ENCODE data around the gene PHAF1.

The PHAF1 gene

DNA sequence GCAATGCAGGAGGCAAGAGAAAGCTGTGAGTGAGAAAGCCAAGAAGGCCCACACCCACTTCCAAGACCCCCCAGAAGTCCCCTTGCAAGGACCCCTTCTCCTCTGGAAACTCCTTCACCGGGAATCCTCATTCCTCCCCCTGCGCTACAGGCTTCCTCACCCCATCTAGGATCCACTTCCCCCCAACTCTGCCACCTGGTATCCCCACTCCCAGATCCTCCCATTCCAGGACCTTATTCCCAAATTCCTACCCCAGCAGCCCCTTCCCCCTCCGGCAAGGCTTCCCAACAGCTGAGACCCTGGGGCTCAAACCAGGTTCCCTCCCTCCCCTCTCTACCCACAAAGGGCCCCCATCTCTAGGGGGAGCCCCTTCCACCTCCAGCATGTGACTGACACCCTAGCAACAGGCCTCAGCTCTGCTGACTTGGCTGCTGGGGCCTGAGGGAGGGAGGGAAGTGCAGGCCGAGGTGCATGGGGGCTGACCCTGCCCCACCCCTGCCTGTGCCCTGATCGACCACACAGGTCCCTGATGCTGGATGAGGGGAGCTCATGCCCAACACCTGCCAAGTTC lies 56.9 kb downstream of the PHAF1 start:
- H3K27me3 ChIP-seq (ENCODE audit: control insufficient read depth, insufficient read depth, low read length) = peaks cover 18% of the 10 kb centered on the region
- no peaks in the 10 kb centered on the region for H3K36me3 ChIP-seq (ENCODE audit: insufficient read depth, low read length)
- H3K4me2 ChIP-seq (ENCODE audit: low read length) = no peak overlapping the region
- no peaks in the 10 kb centered on the region for H3K9me3 ChIP-seq (replicated peaks; ENCODE audit: low read length)
- peaks cover 49% of the 10 kb centered on the region for H3K4me1 ChIP-seq (ENCODE audit: control insufficient read depth, insufficient read depth, low read length)
- no peak overlapping the region for H3K9ac ChIP-seq (ENCODE audit: low read depth, low read length)
- no peak overlapping the region for H3K4me3 ChIP-seq (ENCODE audit: low read length)

DNA sequence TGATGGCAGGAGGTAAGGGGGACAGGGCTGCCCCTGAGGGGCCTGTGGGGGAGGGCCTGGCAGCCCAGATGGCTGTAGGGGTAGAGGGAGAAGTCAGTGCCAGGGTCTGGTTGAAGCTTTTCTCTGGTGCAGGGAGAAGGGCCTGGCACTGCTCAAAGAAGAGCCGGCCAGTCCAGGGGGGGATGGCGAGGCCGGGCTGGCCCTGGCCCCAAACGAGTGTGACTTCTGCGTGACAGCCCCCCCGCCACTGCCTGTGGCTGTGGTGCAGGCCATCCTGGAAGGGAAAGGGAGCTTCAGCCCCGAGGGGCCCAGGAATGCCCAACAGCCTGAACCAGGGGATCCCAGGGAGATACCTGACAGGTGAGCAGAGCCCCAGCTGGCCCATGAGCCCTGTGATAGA lies 57.8 kb downstream of the PHAF1 start:
- Histone ChIP-seq H3K27me3 (ENCODE audit: control insufficient read depth, insufficient read depth, low read length) (peaks cover 16% of the 10 kb centered on the region), H3K36me3 (ENCODE audit: insufficient read depth, low read length) (no peaks in the 10 kb centered on the region), H3K9ac (ENCODE audit: low read depth, low read length) (no peak overlapping the region), H3K4me2 (ENCODE audit: low read length) (no peak overlapping the region), H3K4me3 (ENCODE audit: low read length) (no peak overlapping the region), H3K4me1 (ENCODE audit: control insufficient read depth, insufficient read depth, low read length) (peaks cover 49% of the 10 kb centered on the region), H3K9me3 (replicated peaks; ENCODE audit: low read length) (no peaks in the 10 kb centered on the region)

DNA sequence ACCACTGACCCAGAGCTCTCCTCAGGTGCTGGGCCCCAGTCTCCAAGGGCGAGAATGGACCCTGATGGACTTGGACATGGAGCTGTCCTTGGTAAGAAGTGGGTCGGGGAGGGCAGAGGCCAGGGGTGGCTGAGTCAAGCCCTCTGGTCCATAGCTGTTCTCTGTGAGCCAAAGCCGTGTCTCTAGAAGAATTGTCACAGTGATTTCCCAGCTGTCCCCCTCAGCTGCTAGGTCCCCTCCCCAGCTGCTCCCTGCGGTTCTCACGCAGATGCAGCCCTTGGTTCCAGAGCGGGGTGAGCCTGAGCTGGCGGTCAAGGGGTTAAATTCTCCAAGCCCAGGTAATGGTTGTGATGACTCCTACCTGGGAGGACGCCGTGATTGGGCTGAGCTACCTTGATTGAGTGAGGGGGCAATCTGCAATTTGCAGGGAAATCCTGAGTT lies 59.3 kb downstream of the PHAF1 start:
- Histone ChIP-seq H3K36me3 (ENCODE audit: insufficient read depth, low read length) (no peaks in the 10 kb centered on the region), H3K4me2 (ENCODE audit: low read length) (no peak overlapping the region), H3K4me1 (ENCODE audit: control insufficient read depth, insufficient read depth, low read length) (peaks cover 46% of the 10 kb centered on the region), H3K27me3 (ENCODE audit: control insufficient read depth, insufficient read depth, low read length) (peaks cover 2% of the 10 kb centered on the region), H3K9me3 (replicated peaks; ENCODE audit: low read length) (no peaks in the 10 kb centered on the region), H3K9ac (ENCODE audit: low read depth, low read length) (no peak overlapping the region), H3K4me3 (ENCODE audit: low read length) (no peak overlapping the region)

DNA sequence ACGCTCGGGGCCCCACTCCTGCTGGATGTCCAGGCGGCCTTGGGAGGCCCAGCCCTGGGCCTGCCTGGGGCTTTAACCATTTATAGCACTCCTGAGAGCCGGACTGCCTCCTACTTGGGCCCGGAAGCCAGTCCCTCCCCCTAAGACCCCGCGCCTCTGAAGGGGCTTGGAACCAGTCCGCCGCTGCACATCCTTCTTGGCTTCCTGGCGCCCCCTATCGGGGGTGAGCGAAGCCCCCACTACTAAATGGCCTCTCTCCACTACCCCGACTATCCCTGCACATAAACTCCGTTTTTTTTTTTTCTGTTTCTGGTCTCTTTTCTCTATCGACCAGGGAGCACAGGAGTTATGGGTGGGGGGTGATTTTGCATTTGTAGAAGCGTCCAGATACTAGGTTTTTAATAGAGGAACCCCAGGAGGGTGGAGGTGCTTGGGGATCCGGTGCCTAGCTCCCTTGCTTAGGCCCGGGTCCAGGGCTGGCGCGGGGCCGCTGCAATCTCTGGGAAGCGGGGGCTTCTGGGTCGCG lies 60.0 kb downstream of the PHAF1 start:
- Histone ChIP-seq H3K36me3 (ENCODE audit: insufficient read depth, low read length) (no peaks in the 10 kb centered on the region), H3K9ac (ENCODE audit: low read depth, low read length) (peak overlapping the region; percentile 78), H3K4me1 (ENCODE audit: control insufficient read depth, insufficient read depth, low read length) (peaks cover 47% of the 10 kb centered on the region), H3K4me2 (ENCODE audit: low read length) (peak overlapping the region; percentile 86), H3K9me3 (replicated peaks; ENCODE audit: low read length) (no peaks in the 10 kb centered on the region), H3K4me3 (ENCODE audit: low read length) (peak overlapping the region; percentile 73), H3K27me3 (ENCODE audit: control insufficient read depth, insufficient read depth, low read length) (no peaks in the 10 kb centered on the region)

DNA sequence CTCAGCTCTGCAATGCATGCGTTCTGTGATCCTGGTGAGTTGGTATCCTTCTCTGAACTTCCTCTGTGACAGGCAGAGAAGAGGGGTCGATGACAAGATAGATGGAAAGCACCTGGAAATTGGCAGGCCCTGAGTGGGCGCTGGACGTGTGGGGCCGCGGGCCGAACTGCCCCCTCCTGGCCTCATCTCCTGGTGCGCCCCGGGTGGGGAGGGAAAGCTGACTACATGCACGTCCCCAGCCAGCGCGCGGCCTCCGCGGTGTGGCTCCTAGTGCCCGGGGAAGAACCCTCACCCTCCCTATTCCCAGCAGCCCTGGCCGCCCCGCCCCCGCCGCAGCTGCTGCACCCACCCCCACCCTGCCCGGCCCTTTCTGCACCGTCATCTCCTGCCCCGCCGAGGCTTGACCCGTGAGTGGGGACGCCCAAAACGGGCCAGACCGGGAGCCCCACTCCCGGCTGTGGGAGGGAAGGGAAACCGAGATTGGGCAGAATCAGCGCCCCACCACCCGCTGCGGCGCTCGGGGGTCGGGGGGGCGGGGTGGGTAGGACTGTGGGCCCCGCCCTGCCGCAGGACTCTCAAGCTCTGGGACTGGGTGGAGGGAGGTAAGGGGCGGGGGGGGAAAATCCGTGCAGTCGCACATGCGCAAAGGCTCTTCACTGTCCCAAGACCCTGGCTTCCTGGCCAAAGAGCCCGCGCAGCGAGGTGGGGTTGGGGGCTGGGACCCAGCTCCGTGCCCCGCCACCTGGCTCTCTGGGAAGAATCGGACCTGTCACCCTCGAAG lies 60.6 kb downstream of the PHAF1 start, which contains the start of gene NOL3:
TSS of gene NOL3 (plus strand) at position 371 of the 781 bp plus-strand sequence.
- no peaks in the 10 kb centered on the region for H3K27me3 ChIP-seq (ENCODE audit: control insufficient read depth, insufficient read depth, low read length)
- H3K9ac ChIP-seq (ENCODE audit: low read depth, low read length) = peak within 1 kb of the TSS; percentile 78
- H3K4me2 ChIP-seq (ENCODE audit: low read length) = peak within 1 kb of the TSS; percentile 86
- H3K4me3 ChIP-seq (ENCODE audit: low read length) = peak within 1 kb of the TSS; percentile 73
- H3K9me3 ChIP-seq (replicated peaks; ENCODE audit: low read length) = no peaks in the 10 kb centered on the region
- no peaks in the 10 kb centered on the region for H3K36me3 ChIP-seq (ENCODE audit: insufficient read depth, low read length)
- peaks cover 50% of the 10 kb centered on the region for H3K4me1 ChIP-seq (ENCODE audit: control insufficient read depth, insufficient read depth, low read length)

DNA sequence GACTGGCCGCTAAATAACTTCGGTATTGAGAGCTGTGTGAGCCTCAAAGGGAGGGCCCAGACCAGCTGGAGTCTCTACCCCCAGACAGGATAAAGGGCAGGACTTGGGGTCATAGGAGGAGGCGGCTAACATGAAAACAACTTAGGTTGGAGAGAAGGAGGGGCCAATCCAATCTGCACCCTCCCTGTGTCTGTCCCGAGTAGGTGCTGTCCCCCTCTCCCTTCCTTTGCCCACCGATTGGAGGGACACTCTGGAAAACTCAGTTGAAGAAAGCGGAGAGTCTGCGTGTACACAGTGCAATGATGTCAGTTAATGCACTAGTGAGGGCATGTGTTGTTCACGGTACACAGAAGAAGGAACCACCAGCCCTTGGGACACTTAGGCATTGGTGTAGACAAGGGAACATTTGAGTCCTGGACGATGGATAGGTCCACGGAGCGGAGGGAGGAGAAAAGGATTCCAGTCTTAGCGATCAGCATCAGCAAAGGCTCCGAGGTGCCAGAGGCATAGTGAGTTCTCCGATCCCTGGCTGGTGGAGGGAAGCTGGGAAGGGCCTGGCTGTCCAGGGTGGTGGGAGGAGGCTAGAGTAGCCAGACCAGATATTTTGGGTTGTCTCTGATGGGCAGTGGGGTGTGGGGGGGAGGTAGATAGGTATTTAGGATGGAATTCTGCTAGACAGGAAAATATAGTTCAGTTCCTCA lies 61.4 kb downstream of the PHAF1 start:
- Histone ChIP-seq H3K4me2 (ENCODE audit: low read length) (peak overlapping the region; percentile 86), H3K9ac (ENCODE audit: low read depth, low read length) (peak overlapping the region; percentile 78), H3K4me3 (ENCODE audit: low read length) (peak overlapping the region; percentile 60), H3K4me1 (ENCODE audit: control insufficient read depth, insufficient read depth, low read length) (peaks cover 51% of the 10 kb centered on the region), H3K27me3 (ENCODE audit: control insufficient read depth, insufficient read depth, low read length) (no peaks in the 10 kb centered on the region), H3K9me3 (replicated peaks; ENCODE audit: low read length) (no peaks in the 10 kb centered on the region), H3K36me3 (ENCODE audit: insufficient read depth, low read length) (no peaks in the 10 kb centered on the region)

DNA sequence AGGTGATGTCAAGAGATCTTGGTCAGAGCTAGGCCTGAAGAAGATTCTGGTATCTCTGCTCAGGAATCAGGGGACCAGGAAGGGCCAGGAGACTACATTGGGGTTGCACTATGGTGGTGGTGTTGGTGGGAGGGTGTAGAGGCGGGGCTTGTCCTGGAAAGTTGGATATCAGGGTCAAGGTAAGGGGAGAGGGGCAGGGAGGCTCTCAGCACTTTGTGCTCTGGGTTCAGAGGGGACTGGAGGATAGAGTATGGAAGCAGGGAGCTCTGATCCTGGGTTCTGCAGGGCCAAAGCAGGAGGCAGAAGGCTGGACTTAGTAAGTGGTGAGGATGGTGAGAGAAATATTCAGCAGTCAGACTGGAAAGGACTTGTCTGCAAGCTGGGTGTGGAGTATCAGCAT lies 63.6 kb downstream of the PHAF1 start:
- Histone ChIP-seq H3K4me1 (ENCODE audit: control insufficient read depth, insufficient read depth, low read length) (peaks cover 53% of the 10 kb centered on the region), H3K4me2 (ENCODE audit: low read length) (peak overlapping the region; percentile 88), H3K9me3 (replicated peaks; ENCODE audit: low read length) (no peaks in the 10 kb centered on the region), H3K36me3 (ENCODE audit: insufficient read depth, low read length) (no peaks in the 10 kb centered on the region), H3K4me3 (ENCODE audit: low read length) (peak overlapping the region; percentile 68), H3K9ac (ENCODE audit: low read depth, low read length) (peak overlapping the region; percentile 71), H3K27me3 (ENCODE audit: control insufficient read depth, insufficient read depth, low read length) (no peaks in the 10 kb centered on the region)

DNA sequence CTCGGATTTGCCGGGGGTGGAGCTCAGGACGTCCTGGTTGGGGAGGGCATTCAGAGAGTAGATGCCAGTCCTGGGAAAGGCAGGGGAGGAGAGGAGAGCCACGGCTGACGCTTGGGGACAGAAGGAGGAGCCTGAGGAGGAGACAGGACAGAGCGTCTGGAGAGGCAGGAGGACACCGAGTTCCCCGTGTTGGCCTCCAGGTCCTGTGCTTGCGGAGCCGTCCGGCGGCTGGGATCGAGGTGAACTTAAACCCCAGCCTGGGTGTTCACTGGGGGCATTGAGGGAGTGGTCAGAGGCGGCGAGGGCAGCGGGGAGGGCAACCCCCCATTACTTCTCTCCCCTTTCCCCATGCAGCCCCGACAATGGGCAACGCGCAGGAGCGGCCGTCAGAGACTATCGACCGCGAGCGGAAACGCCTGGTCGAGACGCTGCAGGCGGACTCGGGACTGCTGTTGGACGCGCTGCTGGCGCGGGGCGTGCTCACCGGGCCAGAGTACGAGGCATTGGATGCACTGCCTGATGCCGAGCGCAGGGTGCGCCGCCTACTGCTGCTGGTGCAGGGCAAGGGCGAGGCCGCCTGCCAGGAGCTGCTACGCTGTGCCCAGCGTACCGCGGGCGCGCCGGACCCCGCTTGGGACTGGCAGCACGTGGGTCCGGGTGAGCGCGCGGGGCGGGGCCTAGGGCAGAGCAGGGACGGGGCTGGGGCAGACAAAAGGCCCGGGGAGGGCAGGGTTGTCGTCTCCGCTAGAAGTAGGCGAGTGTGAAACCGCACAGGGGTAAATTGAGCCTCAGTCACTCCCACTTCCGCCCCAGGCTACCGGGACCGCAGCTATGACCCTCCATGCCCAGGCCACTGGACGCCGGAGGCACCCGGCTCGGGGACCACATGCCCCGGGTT lies 64.3 kb downstream of the PHAF1 start:
- H3K4me2 ChIP-seq (ENCODE audit: low read length) = peak overlapping the region; percentile 88
- H3K27me3 ChIP-seq (ENCODE audit: control insufficient read depth, insufficient read depth, low read length) = no peaks in the 10 kb centered on the region
- H3K9ac ChIP-seq (ENCODE audit: low read depth, low read length) = peak overlapping the region; percentile 71
- no peaks in the 10 kb centered on the region for H3K36me3 ChIP-seq (ENCODE audit: insufficient read depth, low read length)
- peak overlapping the region; percentile 68 for H3K4me3 ChIP-seq (ENCODE audit: low read length)
- no peaks in the 10 kb centered on the region for H3K9me3 ChIP-seq (replicated peaks; ENCODE audit: low read length)
- H3K4me1 ChIP-seq (ENCODE audit: control insufficient read depth, insufficient read depth, low read length) = peaks cover 53% of the 10 kb centered on the region

DNA sequence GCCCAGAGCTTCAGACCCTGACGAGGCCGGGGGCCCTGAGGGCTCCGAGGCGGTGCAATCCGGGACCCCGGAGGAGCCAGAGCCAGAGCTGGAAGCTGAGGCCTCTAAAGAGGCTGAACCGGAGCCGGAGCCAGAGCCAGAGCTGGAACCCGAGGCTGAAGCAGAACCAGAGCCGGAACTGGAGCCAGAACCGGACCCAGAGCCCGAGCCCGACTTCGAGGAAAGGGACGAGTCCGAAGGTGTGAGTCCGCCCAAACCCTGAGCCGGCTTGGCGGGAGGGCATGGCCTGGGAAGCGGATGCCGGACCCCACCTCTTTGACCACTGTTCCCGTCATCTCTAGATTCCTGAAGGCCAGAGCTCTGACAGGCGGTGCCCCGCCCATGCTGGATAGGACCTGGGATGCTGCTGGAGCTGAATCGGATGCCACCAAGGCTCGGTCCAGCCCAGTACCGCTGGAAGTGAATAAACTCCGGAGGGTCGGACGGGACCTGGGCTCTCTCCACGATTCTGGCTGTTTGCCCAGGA lies 65.0 kb downstream of the PHAF1 start:
- Histone ChIP-seq H3K4me1 (ENCODE audit: control insufficient read depth, insufficient read depth, low read length) (peaks cover 46% of the 10 kb centered on the region), H3K4me3 (ENCODE audit: low read length) (peak overlapping the region; percentile 68), H3K27me3 (ENCODE audit: control insufficient read depth, insufficient read depth, low read length) (no peaks in the 10 kb centered on the region), H3K9ac (ENCODE audit: low read depth, low read length) (peak overlapping the region; percentile 71), H3K36me3 (ENCODE audit: insufficient read depth, low read length) (peaks cover 4% of the 10 kb centered on the region), H3K4me2 (ENCODE audit: low read length) (peak overlapping the region; percentile 88), H3K9me3 (replicated peaks; ENCODE audit: low read length) (no peaks in the 10 kb centered on the region)

DNA sequence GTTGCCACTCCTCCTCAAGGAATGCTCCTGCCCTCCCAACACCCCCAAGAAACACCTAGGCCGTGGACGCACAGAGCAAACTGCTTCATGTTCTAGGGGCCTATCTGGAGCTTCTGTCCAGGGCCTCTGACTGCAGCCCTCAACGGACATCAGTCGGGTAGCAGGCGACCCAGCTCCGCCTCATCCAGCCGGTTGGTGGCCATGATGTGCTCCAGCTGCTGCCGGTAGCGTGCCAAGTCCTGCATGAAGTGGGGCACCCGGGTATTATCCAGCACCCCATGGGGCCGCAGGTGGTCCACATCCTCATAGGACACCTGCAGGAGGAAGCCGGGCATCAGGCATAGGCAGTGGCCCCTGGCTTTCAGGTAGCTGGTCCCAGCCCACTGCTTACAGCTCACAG lies 66.9 kb downstream of the PHAF1 start:
- H3K27me3 ChIP-seq (ENCODE audit: control insufficient read depth, insufficient read depth, low read length) = no peaks in the 10 kb centered on the region
- peaks cover 39% of the 10 kb centered on the region for H3K4me1 ChIP-seq (ENCODE audit: control insufficient read depth, insufficient read depth, low read length)

More for the DNA sequence above, 66.9 kb downstream of the PHAF1 start:
- Histone ChIP-seq H3K9me3 (replicated peaks; ENCODE audit: low read length) (no peaks in the 10 kb centered on the region), H3K4me2 (ENCODE audit: low read length) (no peak overlapping the region), H3K36me3 (ENCODE audit: insufficient read depth, low read length) (peaks cover 10% of the 10 kb centered on the region), H3K4me3 (ENCODE audit: low read length) (no peak overlapping the region), H3K9ac (ENCODE audit: low read depth, low read length) (no peak overlapping the region)

All from skeletal muscle satellite cell (primary cell).